Measurements from ENCODE around the gene KCNJ2.

The KCNJ2 gene

GRCh38 chr17:70190959-70191805 lies 21.9 kb downstream of the KCNJ2 start:
- H3K4me3 ChIP-seq (replicated peaks; ENCODE audit: low read depth, low read length): no peak overlapping the region
- DNase-seq (ENCODE audit: extremely low read depth, low read depth): no peak
- no peak for TF ChIP-seq CTCF (IDR thresholded peaks at IDR 0.05; ENCODE audit: low read depth, low read length, missing control alignments)

GRCh38 chr17:70195091-70195490 lies 25.8 kb downstream of the KCNJ2 start:
- no peak overlapping the region for H3K4me3 ChIP-seq (replicated peaks; ENCODE audit: low read depth, low read length)

GRCh38 chr17:70201872-70202419 lies 32.6 kb downstream of the KCNJ2 start:
- no peak for DNase-seq (ENCODE audit: extremely low read depth, low read depth)
- no peak overlapping the region for H3K4me3 ChIP-seq (replicated peaks; ENCODE audit: low read depth, low read length)
- TF ChIP-seq CTCF (IDR thresholded peaks at IDR 0.05; ENCODE audit: low read depth, low read length, missing control alignments): no peak

More at GRCh38 chr17:70195091-70195490, 25.8 kb downstream of the KCNJ2 start:
- DNase-seq (ENCODE audit: extremely low read depth, low read depth): no peak
- no peak for TF ChIP-seq CTCF (IDR thresholded peaks at IDR 0.05; ENCODE audit: low read depth, low read length, missing control alignments)

GRCh38 chr17:70202840-70203239 lies 33.5 kb downstream of the KCNJ2 start:
- no peak for DNase-seq (ENCODE audit: extremely low read depth, low read depth)
- no peak overlapping the region for H3K4me3 ChIP-seq (replicated peaks; ENCODE audit: low read depth, low read length)
- no peak for TF ChIP-seq CTCF (IDR thresholded peaks at IDR 0.05; ENCODE audit: low read depth, low read length, missing control alignments)

GRCh38 chr17:70204431-70204830 lies 35.1 kb downstream of the KCNJ2 start:
- no peak for DNase-seq (ENCODE audit: extremely low read depth, low read depth)
- no peak for TF ChIP-seq CTCF (IDR thresholded peaks at IDR 0.05; ENCODE audit: low read depth, low read length, missing control alignments)
- H3K4me3 ChIP-seq (replicated peaks; ENCODE audit: low read depth, low read length): no peak overlapping the region

- no peak for TF ChIP-seq CTCF (IDR thresholded peaks at IDR 0.05; ENCODE audit: low read depth, low read length, missing control alignments)
- no peak for DNase-seq (ENCODE audit: extremely low read depth, low read depth)
- no peak overlapping the region for H3K4me3 ChIP-seq (replicated peaks; ENCODE audit: low read depth, low read length)
Measured at GRCh38 chr17:70205401-70205800, 36.1 kb downstream of the KCNJ2 start.

Measured in HFF-Myc (cell line).